Measurements from ENCODE around the gene MSANTD1.

- TF ChIP-seq CTCF (IDR thresholded peaks at IDR 0.05) (no peak), POLR2A (IDR thresholded peaks at IDR 0.05) (no peak)
Measured at GRCh38 chr4:3211866-3212265, 37.1 kb upstream of the MSANTD1 start.

Data from ovary (tissue), 3 donors.